ENCODE results near the gene NDUFS6. TPM values are rescaled to one million over a fixed set of nuclear protein-coding genes. Genes with fewer than 3 reads are reported as not detected.
"Not testable (repeated sequence)": the region's sequence is repeated elsewhere in the genome, so short reads cannot be mapped to it uniquely, and the experiment has no call there.

The NDUFS6 gene
- total RNA-seq, 1 experiment from 2014 or later: 104 TPM

DNA sequence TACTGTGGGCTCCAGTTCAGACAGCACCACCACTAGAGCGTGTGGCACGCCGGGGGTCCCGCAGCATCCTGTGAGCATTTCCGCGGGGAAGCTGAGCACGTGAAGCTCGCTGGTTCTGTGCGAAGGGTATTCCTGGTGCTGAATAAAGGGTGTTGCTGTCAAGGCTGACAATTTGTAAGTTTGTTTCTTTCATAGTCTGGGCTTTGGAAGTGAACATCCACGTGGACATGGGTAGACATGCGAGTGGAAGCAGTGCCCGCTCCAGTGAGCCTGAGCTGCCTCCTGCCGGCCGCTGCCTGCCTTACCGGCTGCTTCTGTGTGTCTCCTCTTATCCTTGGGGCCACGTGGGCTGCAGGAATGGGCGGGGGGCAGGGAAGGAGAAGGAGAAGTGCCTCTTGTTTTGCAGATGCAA, 14.7 kb downstream of the NDUFS6 start:
- no peak for TF ChIP-seq CTCF (conservative IDR thresholded peaks at IDR 0.05; ENCODE audit: low read depth, low read length)
- TF ChIP-seq EZH2phosphoT487 (IDR thresholded peaks at IDR 0.05; ENCODE audit: borderline replicate concordance, low read length): no peak
- no peak for TF ChIP-seq EZH2 (IDR thresholded peaks at IDR 0.05; ENCODE audit: low read length, unreplicated experiment)
- Histone ChIP-seq H3K9me3 (ENCODE audit: low read length) (no peaks in the 10 kb centered on the region), H3K4me1 (ENCODE audit: insufficient read depth, low read length) (no peaks in the 10 kb centered on the region), H3K4me3 (ENCODE audit: low read length) (no peak overlapping the region), H3K27ac (ENCODE audit: low read length) (no peak overlapping the region), H3K9ac (ENCODE audit: low read length) (no peak overlapping the region), H3K4me2 (ENCODE audit: low read length) (no peak overlapping the region), H4K20me1 (ENCODE audit: low read length) (peaks cover 11% of the 10 kb centered on the region; the same call in 1 of the 2 replicates), H3K79me2 (ENCODE audit: low read length) (peaks cover 19% of the 10 kb centered on the region), H3K36me3 (ENCODE audit: low read depth, low read length) (peaks cover 68% of the 10 kb centered on the region), H3K9me2 (replicated peaks; ENCODE audit: low read length) (no peaks in the 10 kb centered on the region), H2AFZ (ENCODE audit: low read length) (no peak overlapping the region), H3F3A (ENCODE audit: low read length, unreplicated experiment) (no peaks in the 10 kb centered on the region), H3K27me3 (ENCODE audit: low read length) (no peaks in the 10 kb centered on the region)
- CTCF ChIA-PET: no interaction called here
- intact Hi-C loops (cut with micrococcal nuclease): no loop called here
- BruUV-seq (replicated peaks): no TSS peak
- no peak for ATAC-seq
- DNase-seq: no peak
- POLR2A ChIA-PET (ENCODE audit: unreplicated experiment): no interaction called here

DNA sequence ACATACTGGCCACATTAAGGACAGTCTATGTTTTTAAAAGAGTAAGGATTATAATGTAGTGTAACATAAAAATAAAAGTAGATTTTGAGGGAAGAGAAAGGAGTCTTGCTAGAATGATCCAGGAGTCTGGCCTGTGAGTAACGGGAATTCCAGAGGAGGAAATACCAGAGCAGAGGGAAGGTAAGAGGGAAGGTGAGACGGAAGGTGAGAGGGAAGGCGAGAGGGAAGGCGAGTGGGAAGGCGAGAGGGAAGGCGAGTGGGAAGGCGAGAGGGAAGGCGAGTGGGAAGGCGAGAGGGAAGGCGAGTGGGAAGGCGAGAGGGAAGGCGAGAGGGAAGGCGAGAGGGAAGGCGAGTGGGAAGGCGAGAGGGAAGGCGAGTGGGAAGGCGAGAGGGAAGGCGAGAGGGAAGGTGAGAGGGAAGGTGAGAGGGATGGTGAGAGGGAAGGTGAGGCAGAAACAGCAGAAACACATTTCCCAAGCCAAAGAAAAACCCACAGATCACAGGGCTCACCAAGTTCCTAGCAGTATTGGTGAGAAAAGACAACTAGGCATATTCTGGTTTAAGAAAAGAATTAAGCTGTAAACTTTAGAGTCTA, 15.4 kb downstream of the NDUFS6 start:
- CTCF ChIA-PET; H3F3A ChIP-seq (ENCODE audit: low read length, unreplicated experiment); ATAC-seq; H3K9ac ChIP-seq (ENCODE audit: low read length); H3K9me3 ChIP-seq (ENCODE audit: low read length); intact Hi-C loops (cut with micrococcal nuclease); DNase-seq; BruUV-seq (replicated peaks); H2AFZ ChIP-seq (ENCODE audit: low read length); H3K27ac ChIP-seq (ENCODE audit: low read length); H3K4me3 ChIP-seq (ENCODE audit: low read length); H4K20me1 ChIP-seq (ENCODE audit: low read length); POLR2A ChIA-PET (ENCODE audit: unreplicated experiment); H3K27me3 ChIP-seq (ENCODE audit: low read length); H3K4me2 ChIP-seq (ENCODE audit: low read length); H3K9me2 ChIP-seq (replicated peaks; ENCODE audit: low read length); H3K4me1 ChIP-seq (ENCODE audit: insufficient read depth, low read length): not testable (repeated sequence)
- Histone ChIP-seq H3K79me2 (ENCODE audit: low read length) (peaks cover 13% of the 10 kb centered on the region), H3K36me3 (ENCODE audit: low read depth, low read length) (peaks cover 66% of the 10 kb centered on the region)

DNA sequence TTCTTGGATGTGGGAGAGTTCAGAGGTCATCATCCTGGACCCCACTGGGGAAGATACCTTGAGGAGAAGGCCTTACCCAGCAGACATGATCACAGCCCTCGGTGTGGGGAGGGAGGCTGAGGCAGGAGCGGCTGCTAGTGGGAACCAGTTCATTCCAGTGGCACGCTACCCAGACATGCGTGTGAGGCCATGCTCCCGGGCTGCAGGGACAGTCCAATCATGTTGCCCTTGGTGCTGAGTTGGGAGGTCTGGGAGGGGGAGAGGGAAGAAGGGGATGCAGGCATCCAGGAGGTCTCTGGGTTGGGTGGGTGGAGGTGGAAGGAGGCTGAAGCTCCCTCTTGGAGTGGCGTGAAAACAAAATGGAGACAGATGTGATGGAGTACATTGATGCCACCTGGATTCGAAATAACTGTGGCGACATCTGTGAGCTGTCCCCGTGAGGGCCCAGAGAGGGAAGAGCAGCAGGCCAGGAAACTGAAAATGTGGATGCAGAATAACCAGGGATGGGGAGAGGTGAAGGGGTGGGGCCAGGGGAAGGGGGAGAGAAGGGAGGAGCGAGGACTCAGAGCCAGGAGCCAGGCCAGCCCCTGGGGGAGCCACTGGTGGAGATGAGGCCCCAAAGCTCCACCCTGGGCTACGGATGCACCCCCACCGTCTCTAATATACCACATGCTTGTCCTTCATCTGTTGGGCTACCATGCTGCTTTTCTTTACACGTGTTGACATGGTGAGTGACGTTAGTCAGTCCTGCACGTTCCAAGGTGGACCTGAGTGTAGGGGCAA, 16.2 kb downstream of the NDUFS6 start:
- Histone ChIP-seq H3K27ac (ENCODE audit: low read length) (no peak overlapping the region), H3F3A (ENCODE audit: low read length, unreplicated experiment) (no peaks in the 10 kb centered on the region), H4K20me1 (ENCODE audit: low read length) (peaks cover 8% of the 10 kb centered on the region; the same call in 1 of the 2 replicates), H2AFZ (ENCODE audit: low read length) (no peak overlapping the region), H3K36me3 (ENCODE audit: low read depth, low read length) (peaks cover 62% of the 10 kb centered on the region), H3K4me1 (ENCODE audit: insufficient read depth, low read length) (no peaks in the 10 kb centered on the region), H3K4me2 (ENCODE audit: low read length) (no peak overlapping the region), H3K9me2 (replicated peaks; ENCODE audit: low read length) (no peaks in the 10 kb centered on the region), H3K9me3 (ENCODE audit: low read length) (no peaks in the 10 kb centered on the region), H3K4me3 (ENCODE audit: low read length) (no peak overlapping the region), H3K79me2 (ENCODE audit: low read length) (peaks cover 5% of the 10 kb centered on the region; the same call in 1 of the 2 replicates), H3K9ac (ENCODE audit: low read length) (no peak overlapping the region), H3K27me3 (ENCODE audit: low read length) (no peaks in the 10 kb centered on the region)
- ATAC-seq (no peak), DNase-seq (no peak)
- POLR2A ChIA-PET (ENCODE audit: unreplicated experiment): no interaction called here
- no TSS peak for BruUV-seq (replicated peaks)
- intact Hi-C loops (cut with micrococcal nuclease): no loop called here
- CTCF ChIA-PET: no interaction called here
- TF ChIP-seq CTCF (conservative IDR thresholded peaks at IDR 0.05; ENCODE audit: low read depth, low read length) (no peak), EZH2 (IDR thresholded peaks at IDR 0.05; ENCODE audit: low read length, unreplicated experiment) (no peak)
